ENCODE data around the gene SPNS2.

GRCh38 chr17:4450710-4451316 lies 47.9 kb upstream of the SPNS2 start:
- no peak for TF ChIP-seq EZH2phosphoT487 (IDR thresholded peaks at IDR 0.05; ENCODE audit: insufficient read depth, low read depth)
- no peak for TF ChIP-seq EZH2 (IDR thresholded peaks at IDR 0.05; ENCODE audit: insufficient read depth, poor library complexity, severe bottlenecking)

Data from GM23248 (cell line).